GM12873 (cell line): ENCODE data around the gene FSIP2.

Source experiments
- CTCF ChIP-seq: IDR thresholded peaks from 2 replicates; pipeline ENCODE4 v1.5.1; 2012; ENCODE audit warnings: low read depth, mild to moderate bottlenecking, moderate library complexity, low read length, control low read depth; ENCODE audit not compliant: insufficient read depth; ENCODE audit errors: missing control alignments

The FSIP2 gene

GRCh38 chr2:185835974-185836373 is 97.4 kb downstream of the FSIP2 start:
- TF ChIP-seq CTCF = no peak

DNA sequence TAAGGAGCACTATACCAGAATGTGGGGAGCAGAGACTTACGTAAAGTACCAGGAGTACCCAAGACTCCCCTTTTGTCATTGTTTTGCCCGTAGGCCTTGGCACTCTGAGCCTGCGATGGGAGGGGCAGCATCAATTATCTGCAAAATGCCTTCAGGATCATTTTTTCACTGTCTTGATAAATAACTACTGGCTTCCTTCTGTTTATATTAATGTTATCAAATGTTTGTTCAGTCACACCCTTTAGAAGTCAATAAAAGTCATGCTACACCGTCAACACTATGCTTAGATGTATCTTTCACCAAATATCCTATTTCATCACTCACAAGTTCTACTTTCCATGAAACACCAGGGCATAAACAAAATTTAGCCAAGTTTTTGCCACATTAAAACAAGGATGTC is 116.3 kb downstream of the FSIP2 start:
- no peak for TF ChIP-seq CTCF

- no peak for TF ChIP-seq CTCF
These were observed 119.1 kb downstream of the FSIP2 start for GRCh38 chr2:185857691-185858090.

- TF ChIP-seq CTCF = no peak
These were observed 120.9 kb downstream of the FSIP2 start for GRCh38 chr2:185859506-185859905.

- no peak for TF ChIP-seq CTCF
These were observed 121.7 kb downstream of the FSIP2 start for GRCh38 chr2:185860321-185860720.

- TF ChIP-seq CTCF = no peak
These were observed 124.2 kb downstream of the FSIP2 start for GRCh38 chr2:185862657-185863398.

DNA sequence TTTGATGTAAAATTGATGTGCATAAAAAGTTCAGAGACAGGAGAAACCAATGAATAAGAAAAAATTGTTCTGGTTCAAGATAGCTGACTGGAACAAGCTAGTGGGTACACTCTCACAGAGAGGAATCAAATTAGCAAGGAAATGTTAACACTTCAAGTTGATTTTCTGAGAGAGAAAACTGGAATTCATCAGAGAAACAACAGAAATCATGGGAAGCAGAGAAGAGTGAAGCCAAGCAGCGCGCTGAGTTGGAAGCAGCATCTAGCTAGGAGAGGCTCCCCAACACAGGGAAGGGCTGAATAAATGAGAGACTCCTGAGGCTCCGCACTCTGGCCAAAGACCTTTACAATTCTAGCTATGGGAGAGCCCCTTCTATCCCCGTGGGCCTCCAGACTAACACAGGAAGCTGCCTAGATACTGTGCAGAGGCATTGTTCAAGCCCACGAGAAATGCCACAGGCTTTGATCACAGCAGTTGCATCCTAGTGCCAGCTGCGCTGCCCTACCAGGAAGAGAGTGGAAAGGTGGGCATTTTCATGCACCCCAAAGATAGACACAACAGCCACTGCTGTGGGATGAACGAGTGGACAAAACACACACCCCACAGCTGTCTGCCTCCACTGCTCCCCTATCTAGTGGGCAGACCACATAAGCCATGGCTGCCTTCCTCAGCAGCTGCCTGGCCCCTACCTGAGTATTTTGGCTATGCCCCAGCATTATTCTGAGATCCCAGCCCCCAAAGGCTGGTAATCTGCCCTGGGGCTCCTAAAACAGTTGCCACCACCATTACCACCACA is 136.7 kb downstream of the FSIP2 start:
- no peak for TF ChIP-seq CTCF
